HG03095 (cell line): ENCODE results near the gene CCSER1.

Experiments used
- ATAC-seq: cut with Tn5 transposase; IDR thresholded peaks from one replicate; pipeline ENCODE4 v1.9.1; 2021; ENCODE audit warnings: moderate library complexity; ENCODE audit not compliant: unreplicated experiment

Gene CCSER1

GRCh38 chr4:90189178-90189577 is 62.0 kb downstream of the CCSER1 start:
- ATAC-seq = no peak

GRCh38 chr4:90189946-90190345 is 62.8 kb downstream of the CCSER1 start:
- ATAC-seq = no peak

GRCh38 chr4:90190525-90190924 is 63.3 kb downstream of the CCSER1 start:
- no peak for ATAC-seq

DNA sequence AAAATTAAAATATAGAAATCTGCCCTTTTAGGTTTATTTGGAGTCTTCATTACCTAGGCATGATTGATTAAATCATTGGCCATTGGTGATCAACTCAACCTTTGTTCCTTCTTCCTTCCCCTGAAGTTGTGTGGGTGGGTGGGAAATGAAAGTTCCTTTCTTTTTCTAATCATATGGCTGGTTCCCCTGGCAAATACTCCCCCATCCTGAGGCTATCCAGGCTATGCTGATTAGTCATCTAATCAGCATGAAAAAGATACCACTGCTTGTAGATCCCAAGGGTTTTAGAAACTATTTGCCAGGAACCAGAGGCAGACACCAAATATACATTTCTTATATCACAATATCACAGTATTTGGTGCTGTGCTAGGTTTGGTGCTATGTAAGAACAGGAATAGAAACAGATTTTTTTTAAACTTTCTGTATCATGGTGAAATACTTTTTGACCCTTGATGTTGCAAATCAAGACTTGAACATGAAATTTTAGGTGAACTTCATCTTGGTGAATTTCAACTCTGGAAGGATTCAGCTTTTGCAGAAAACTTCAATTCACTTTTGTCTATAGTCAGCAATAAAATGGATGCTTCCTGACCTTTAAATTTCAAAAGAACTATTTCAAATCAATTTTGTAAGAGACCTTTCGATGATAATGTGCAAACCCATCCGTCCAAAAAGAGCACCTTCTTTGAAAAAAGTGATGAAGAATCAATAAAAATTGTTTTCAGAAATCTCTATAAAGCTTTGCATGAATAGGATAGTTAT is 71.1 kb downstream of the CCSER1 start:
- no peak for ATAC-seq

- ATAC-seq = no peak
Measured at GRCh38 chr4:90207887-90208454, 80.8 kb downstream of the CCSER1 start.

- no peak for ATAC-seq
Measured at GRCh38 chr4:90209922-90210321, 82.7 kb downstream of the CCSER1 start.

- ATAC-seq = no peak
Measured at GRCh38 chr4:90211174-90211573, 84.0 kb downstream of the CCSER1 start.

GRCh38 chr4:90215286-90215685 is 88.1 kb downstream of the CCSER1 start:
- ATAC-seq = no peak

DNA sequence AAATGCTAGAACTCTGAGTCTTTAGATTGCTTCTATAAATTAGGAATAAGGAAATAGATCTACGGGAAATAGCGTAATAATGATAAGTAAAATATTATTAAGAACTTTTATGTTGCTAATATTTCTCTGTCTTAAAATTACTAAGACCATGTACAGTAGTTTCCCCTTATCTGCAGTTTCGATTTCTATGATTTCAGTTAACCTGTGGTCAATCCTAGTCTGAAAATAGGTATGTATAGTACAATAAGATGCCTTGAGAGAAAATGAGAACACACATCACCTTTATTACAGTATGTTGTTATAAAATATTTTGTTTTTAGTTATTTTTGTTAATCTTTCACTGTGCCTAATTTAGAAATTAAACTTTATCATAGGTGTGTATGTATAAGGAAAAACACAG is 92.6 kb downstream of the CCSER1 start:
- no peak for ATAC-seq

DNA sequence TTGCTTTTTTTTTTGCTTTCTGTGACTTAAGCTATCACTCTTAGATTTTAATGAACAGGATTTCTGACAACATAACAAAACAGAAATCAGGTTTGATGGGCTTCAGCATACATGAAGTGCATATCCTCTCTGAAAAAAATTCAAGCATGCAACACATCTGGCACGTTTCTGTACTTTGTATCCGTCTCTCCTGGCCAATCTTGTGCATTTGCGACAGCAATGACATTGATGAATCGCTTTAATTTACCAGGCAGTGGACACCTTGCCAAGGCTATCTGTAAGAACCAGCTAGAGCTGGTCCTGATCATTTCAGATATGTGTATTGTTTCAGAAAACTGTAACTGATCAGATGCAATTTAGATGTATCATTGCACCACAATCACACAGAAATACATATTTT is 93.3 kb downstream of the CCSER1 start:
- ATAC-seq = no peak

DNA sequence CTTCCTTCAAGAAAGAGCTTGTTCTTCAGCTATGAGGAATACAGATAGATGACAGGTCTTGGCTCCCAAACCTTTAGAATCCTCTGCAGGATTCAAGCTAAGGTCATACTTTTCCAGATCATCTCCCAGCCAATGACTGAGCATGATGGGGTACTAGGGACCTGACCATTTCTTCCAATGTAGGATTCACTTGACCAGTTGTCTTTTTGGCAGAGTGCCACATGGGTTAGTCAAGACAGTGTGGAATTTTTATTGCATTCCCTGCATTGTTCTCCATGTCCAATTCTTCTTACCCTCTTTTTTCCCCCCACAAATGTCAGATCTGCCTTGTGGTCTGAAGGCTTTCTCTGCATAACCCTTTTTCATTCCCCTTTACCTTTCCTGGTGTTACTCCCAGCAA is 99.5 kb downstream of the CCSER1 start:
- ATAC-seq = no peak

GRCh38 chr4:90227177-90227576 is 100.0 kb downstream of the CCSER1 start:
- no peak for ATAC-seq

- ATAC-seq = no peak
Measured at GRCh38 chr4:90234916-90235547, 107.8 kb downstream of the CCSER1 start.

- ATAC-seq = no peak
Measured at GRCh38 chr4:90237751-90238530, 110.7 kb downstream of the CCSER1 start.

DNA sequence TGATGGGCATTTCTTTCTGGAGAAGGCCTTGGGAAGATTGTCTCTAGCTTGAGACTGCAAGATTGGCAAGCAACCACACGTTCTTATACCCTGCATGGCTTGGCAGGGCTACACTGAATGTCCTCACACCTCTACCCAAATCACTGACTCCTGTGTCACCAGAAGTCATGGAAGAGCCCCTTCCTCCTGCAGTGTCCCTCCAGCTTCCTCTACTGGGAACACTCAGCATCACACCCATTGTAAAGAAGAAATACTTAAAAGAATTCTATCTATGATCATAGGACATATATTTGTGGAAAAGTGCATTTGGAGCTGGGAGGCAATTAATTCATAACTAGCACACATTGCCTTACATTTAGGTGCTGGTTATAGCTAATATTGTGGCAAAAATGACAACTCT is 113.1 kb downstream of the CCSER1 start:
- no peak for ATAC-seq

GRCh38 chr4:90241008-90241407 is 113.8 kb downstream of the CCSER1 start:
- no peak for ATAC-seq

GRCh38 chr4:90245837-90246236 is 118.6 kb downstream of the CCSER1 start:
- no peak for ATAC-seq

DNA sequence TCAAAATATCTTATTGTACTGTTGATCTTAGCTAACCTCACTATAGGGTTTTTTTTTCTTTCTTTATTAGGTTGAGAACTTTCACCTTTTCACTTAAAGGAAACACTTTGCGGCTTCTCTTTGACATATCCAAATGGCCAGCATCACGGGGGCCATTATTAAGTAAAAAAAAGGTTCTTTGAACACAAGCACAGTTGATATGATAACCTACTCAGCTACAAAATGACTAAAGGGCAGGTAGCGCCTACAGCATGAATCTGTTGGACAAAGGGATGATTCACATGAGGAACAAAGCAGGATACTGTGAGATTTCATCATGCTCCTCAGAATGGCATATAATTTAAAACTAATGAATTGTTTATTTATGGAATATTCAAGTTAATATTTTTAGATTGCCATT is 119.6 kb downstream of the CCSER1 start:
- ATAC-seq = no peak

GRCh38 chr4:90254357-90254756 is 127.2 kb downstream of the CCSER1 start:
- no peak for ATAC-seq

GRCh38 chr4:90274175-90274574 is 147.0 kb downstream of the CCSER1 start:
- no peak for ATAC-seq

DNA sequence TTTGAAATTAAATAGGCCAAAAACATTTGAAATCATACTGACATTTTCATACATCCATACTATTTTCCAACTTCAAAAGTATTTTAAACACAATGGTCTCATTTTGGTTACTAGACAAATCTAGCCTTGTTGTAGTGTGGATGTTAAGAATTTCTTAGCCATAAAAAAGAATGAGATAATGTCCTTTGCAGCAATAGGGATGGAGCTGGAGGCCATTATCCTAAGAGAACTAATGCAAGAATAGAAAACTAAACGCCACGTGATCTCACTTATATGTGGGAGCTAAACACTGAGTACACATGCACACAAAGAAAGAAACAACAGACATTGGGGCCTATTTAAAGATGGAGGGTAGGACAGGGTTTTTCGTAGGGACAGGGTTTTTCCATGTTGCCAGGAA is 153.8 kb downstream of the CCSER1 start:
- ATAC-seq = no peak
